ENCODE results near the gene PROX2.

DNA sequence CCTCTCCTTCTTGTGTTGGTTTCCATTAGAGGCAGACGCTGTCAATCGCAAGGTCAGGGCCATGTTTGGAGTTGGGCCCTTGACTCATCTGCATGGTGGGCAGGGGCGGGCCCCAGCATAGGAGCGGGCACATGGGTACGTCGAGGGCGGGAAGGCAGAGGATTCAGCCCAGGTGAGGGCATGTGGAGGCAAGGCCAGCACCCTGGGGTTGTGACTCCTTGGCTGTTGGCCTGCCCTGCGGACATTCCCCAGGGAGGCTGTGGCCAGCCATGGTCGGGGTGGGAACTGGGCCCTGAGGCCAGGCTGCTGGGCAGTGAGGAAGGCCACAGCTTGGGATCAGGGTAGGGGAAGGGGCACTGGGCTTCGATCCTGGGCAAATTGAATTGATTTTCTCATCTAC, 36.9 kb upstream of the PROX2 start:
- TF ChIP-seq, protein P1, sequence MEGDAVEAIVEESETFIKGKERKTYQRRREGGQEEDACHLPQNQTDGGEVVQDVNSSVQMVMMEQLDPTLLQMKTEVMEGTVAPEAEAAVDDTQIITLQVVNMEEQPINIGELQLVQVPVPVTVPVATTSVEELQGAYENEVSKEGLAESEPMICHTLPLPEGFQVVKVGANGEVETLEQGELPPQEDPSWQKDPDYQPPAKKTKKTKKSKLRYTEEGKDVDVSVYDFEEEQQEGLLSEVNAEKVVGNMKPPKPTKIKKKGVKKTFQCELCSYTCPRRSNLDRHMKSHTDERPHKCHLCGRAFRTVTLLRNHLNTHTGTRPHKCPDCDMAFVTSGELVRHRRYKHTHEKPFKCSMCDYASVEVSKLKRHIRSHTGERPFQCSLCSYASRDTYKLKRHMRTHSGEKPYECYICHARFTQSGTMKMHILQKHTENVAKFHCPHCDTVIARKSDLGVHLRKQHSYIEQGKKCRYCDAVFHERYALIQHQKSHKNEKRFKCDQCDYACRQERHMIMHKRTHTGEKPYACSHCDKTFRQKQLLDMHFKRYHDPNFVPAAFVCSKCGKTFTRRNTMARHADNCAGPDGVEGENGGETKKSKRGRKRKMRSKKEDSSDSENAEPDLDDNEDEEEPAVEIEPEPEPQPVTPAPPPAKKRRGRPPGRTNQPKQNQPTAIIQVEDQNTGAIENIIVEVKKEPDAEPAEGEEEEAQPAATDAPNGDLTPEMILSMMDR (conservative IDR thresholded peaks at IDR 0.05) = no peak
- no peak for TF ChIP-seq EZH2 (IDR thresholded peaks at IDR 0.05; ENCODE audit: low read depth)
